Neuronal stem cell (in vitro differentiated cells): ENCODE measurements around the gene ADAMTSL5.

Source experiments
- DNase-seq: peaks from one replicate; pipeline ENCODE4 v3.0.0-alpha.2; 2013; ENCODE audit warnings: low spot score
- H2AFZ ChIP-seq: one replicate; pipeline ENCODE4 v1.6.1; 2013; ENCODE audit warnings: mild to moderate bottlenecking, low read length, inconsistent platforms
- H2AK5ac ChIP-seq: 2 replicates; pipeline ENCODE4 v1.6.1; 2013; ENCODE audit warnings: low read depth, mild to moderate bottlenecking, inconsistent platforms, low read length, moderate library complexity, mixed read lengths
- H2BK120ac ChIP-seq: 2 replicates; pipeline ENCODE4 v1.6.1; 2013; ENCODE audit warnings: low read depth, mild to moderate bottlenecking, inconsistent platforms, low read length, moderate library complexity, mixed read lengths
- H2BK12ac ChIP-seq: one replicate; pipeline ENCODE4 v1.6.1; 2013; ENCODE audit warnings: low read length, inconsistent platforms
- H2BK15ac ChIP-seq: 2 replicates; pipeline ENCODE4 v1.6.1; 2013; ENCODE audit warnings: mild to moderate bottlenecking, low read length, inconsistent platforms, mixed read lengths
- H2BK5ac ChIP-seq: one replicate; pipeline ENCODE4 v1.6.1; 2013; ENCODE audit warnings: inconsistent platforms, mild to moderate bottlenecking, low read length, moderate library complexity
- H3K14ac ChIP-seq: one replicate; pipeline ENCODE4 v1.6.1; 2013; ENCODE audit warnings: low read length, inconsistent platforms
- H3K18ac ChIP-seq: 2 replicates; pipeline ENCODE4 v1.6.1; 2013; ENCODE audit warnings: low read length, inconsistent platforms
- H3K23ac ChIP-seq: 2 replicates; pipeline ENCODE4 v1.6.1; 2013; ENCODE audit warnings: low read depth, mild to moderate bottlenecking, mixed read lengths, low read length, inconsistent platforms; ENCODE audit not compliant: poor library complexity
- H3K27ac ChIP-seq: replicated peaks from 3 replicates; pipeline ENCODE4 v1.5.1; 2013; ENCODE audit warnings: low read length, inconsistent platforms
- H3K27me3 ChIP-seq, 3 experiments: 2 replicates each; pipeline ENCODE4 v1.6.1; 2013; ENCODE audit warnings: low read length in 3 of 3, mild to moderate bottlenecking in 2 of 3, inconsistent platforms in 1 of 3, low read depth in 1 of 3, mixed read lengths in 1 of 3, moderate library complexity in 1 of 3; ENCODE audit not compliant: control insufficient read depth in 3 of 3, insufficient read depth in 3 of 3
- H3K36me3 ChIP-seq, 2 donors: replicated peaks in 1 of 2; 2 replicates each; pipeline ENCODE4 v1.6.1; 2013; ENCODE audit warnings: low read length in 2 of 2; ENCODE audit not compliant: control insufficient read depth in 2 of 2, insufficient read depth in 2 of 2
- H3K4ac ChIP-seq: 2 replicates; pipeline ENCODE4 v1.6.1; 2013; ENCODE audit warnings: inconsistent platforms, mild to moderate bottlenecking, low read length, moderate library complexity
- H3K4me1 ChIP-seq, 2 donors: 1 replicate in 1 of 2; 2 replicates in 1 of 2; pipeline ENCODE4 v1.6.1; 2013; ENCODE audit warnings: low read length in 2 of 2, low read depth in 1 of 2; ENCODE audit not compliant: control insufficient read depth in 2 of 2, insufficient read depth in 1 of 2
- H3K4me2 ChIP-seq: one replicate; pipeline ENCODE4 v1.6.1; 2013; ENCODE audit warnings: mild to moderate bottlenecking, low read length, inconsistent platforms; ENCODE audit not compliant: insufficient read depth, poor library complexity, severe bottlenecking
- H3K4me3 ChIP-seq, 2 donors: 2 replicates each; pipeline ENCODE4 v1.5.1; 2013; ENCODE audit warnings: low read length in 2 of 2, mild to moderate bottlenecking in 2 of 2, inconsistent platforms in 1 of 2, moderate library complexity in 1 of 2
- H3K79me1 ChIP-seq: one replicate; pipeline ENCODE4 v1.6.1; 2013; ENCODE audit warnings: low read depth, mild to moderate bottlenecking, inconsistent platforms, low read length, moderate library complexity
- H3K9ac ChIP-seq: one replicate; pipeline ENCODE4 v1.6.1; 2013; ENCODE audit warnings: mild to moderate bottlenecking, low read depth, low read length, inconsistent platforms; ENCODE audit not compliant: poor library complexity
- H3K9me3 ChIP-seq, 2 donors: replicated peaks in 1 of 2; 2 replicates each; pipeline versions ENCODE3 to v1.6.1; 2013; ENCODE audit warnings: low read length in 2 of 2, mild to moderate bottlenecking in 2 of 2, inconsistent platforms in 1 of 2, low read depth in 1 of 2, mixed read lengths in 1 of 2, moderate library complexity in 1 of 2; ENCODE audit not compliant: control insufficient read depth in 2 of 2, insufficient read depth in 1 of 2
- H4K8ac ChIP-seq: one replicate; pipeline ENCODE4 v1.6.1; 2013; ENCODE audit warnings: low read depth, mild to moderate bottlenecking, inconsistent platforms, low read length, moderate library complexity
- H4K91ac ChIP-seq: one replicate; pipeline ENCODE4 v1.6.1; 2013; ENCODE audit warnings: low read length, low read depth, mild to moderate bottlenecking, inconsistent platforms; ENCODE audit not compliant: poor library complexity
- WGBS, 2 donors: extraction: QIAGEN DNeasy Blood & Tissue Kit; methylation state at CpG; one replicate each; pipeline ENCODE4 v1.1.7; 2013; ENCODE audit warnings: missing lambda C conversion rate in 2 of 2, mixed read lengths in 1 of 2; ENCODE audit not compliant: insufficient read length in 2 of 2, insufficient replicate concordance in 1 of 2; ENCODE audit errors: extremely low coverage in 2 of 2; 5-methylcytosine and 5-hydroxymethylcytosine counted together

Gene ADAMTSL5

GRCh38 chr19:1511318-1512317 is 1.2 kb downstream of the ADAMTSL5 start:
- H3K4ac ChIP-seq = no peak overlapping the region
- peak overlapping the region; percentile 64 for H4K91ac ChIP-seq
- peaks cover 0 to 8% of the 10 kb centered on the region in 2 donors for H3K9me3 ChIP-seq
- no peak for DNase-seq
- peak overlapping the region; percentile 94 for H2BK12ac ChIP-seq
- H2BK15ac ChIP-seq = peak overlapping the region; percentile 75
- H3K36me3 ChIP-seq = no peaks in the 10 kb centered on the region
- H3K4me2 ChIP-seq = no peak overlapping the region
- H3K4me1 ChIP-seq = peaks cover 3 to 12% of the 10 kb centered on the region in 2 donors
- H3K14ac ChIP-seq = peak overlapping the region; percentile 8
- no peak overlapping the region for H2BK5ac ChIP-seq
- H3K18ac ChIP-seq = peak overlapping the region; percentile 70
- H2BK120ac ChIP-seq = peak overlapping the region; percentile 94
- no peak overlapping the region for H2AFZ ChIP-seq
- H3K27ac ChIP-seq = no peak overlapping the region
- no peak overlapping the region for H3K4me3 ChIP-seq
- no CpG with 5 or more reads among the region's 22 CpGs for WGBS, 2 donors
- no peaks in the 10 kb centered on the region for H3K79me1 ChIP-seq
- no peak overlapping the region for H3K9ac ChIP-seq
- peak overlapping the region; percentile 98 for H2AK5ac ChIP-seq
- peak overlapping the region; percentile 16 for H3K23ac ChIP-seq
- peaks cover 2 to 60% (median 26%) of the 10 kb centered on the region in 3 experiments for H3K27me3 ChIP-seq
- H4K8ac ChIP-seq = no peak overlapping the region

- no CpG with 5 or more reads among the region's 9 CpGs for WGBS, 2 donors
- no peak overlapping the region for H2BK5ac ChIP-seq
- H3K4ac ChIP-seq = peak overlapping the region; percentile 84
- peak overlapping the region; percentile 82 for H3K14ac ChIP-seq
- DNase-seq = no peak
- H3K79me1 ChIP-seq = no peaks in the 10 kb centered on the region
- peaks cover 0 to 8% of the 10 kb centered on the region in 2 donors for H3K9me3 ChIP-seq
- H3K27me3 ChIP-seq = peaks cover 2 to 52% (median 26%) of the 10 kb centered on the region in 3 experiments
- H3K36me3 ChIP-seq = no peaks in the 10 kb centered on the region
- peak overlapping the region; percentile 98 for H2AK5ac ChIP-seq
- H3K27ac ChIP-seq = no peak overlapping the region
- H2AFZ ChIP-seq = no peak overlapping the region
- no peak overlapping the region for H3K23ac ChIP-seq
- H3K4me3 ChIP-seq = no peak overlapping the region
- no peak overlapping the region for H4K8ac ChIP-seq
- peaks cover 3 to 12% of the 10 kb centered on the region in 2 donors for H3K4me1 ChIP-seq
- peak overlapping the region; percentile 94 for H2BK15ac ChIP-seq
- peak overlapping the region; percentile 92 for H3K18ac ChIP-seq
- no peak overlapping the region for H4K91ac ChIP-seq
- no peak overlapping the region for H3K4me2 ChIP-seq
- H2BK120ac ChIP-seq = no peak overlapping the region
- peak overlapping the region; percentile 22 for H2BK12ac ChIP-seq
- H3K9ac ChIP-seq = no peak overlapping the region
These were observed 2.0 kb downstream of the ADAMTSL5 start for GRCh38 chr19:1510807-1511206.

- H4K8ac ChIP-seq = no peak overlapping the region
- peak overlapping the region; percentile 84 for H3K4ac ChIP-seq
- no peak overlapping the region for H3K27ac ChIP-seq
- H3K4me1 ChIP-seq = peaks cover 3 to 12% of the 10 kb centered on the region in 2 donors
- H3K9me3 ChIP-seq = peaks cover 0 to 9% of the 10 kb centered on the region in 2 donors
- H3K9ac ChIP-seq = no peak overlapping the region
- no peaks in the 10 kb centered on the region for H3K79me1 ChIP-seq
- no peaks in the 10 kb centered on the region for H3K36me3 ChIP-seq
- H3K4me3 ChIP-seq = no peak overlapping the region
- DNase-seq = no peak
- peak overlapping the region; percentile 92 for H3K18ac ChIP-seq
- peak overlapping the region; percentile 99 for H2AK5ac ChIP-seq
- peak overlapping the region; percentile 82 for H3K14ac ChIP-seq
- no peak overlapping the region for H2BK120ac ChIP-seq
- no peak overlapping the region for H3K4me2 ChIP-seq
- H2AFZ ChIP-seq = no peak overlapping the region
- H3K27me3 ChIP-seq = peaks cover 2 to 49% (median 26%) of the 10 kb centered on the region in 3 experiments
- no CpG with 5 or more reads among the region's 25 CpGs for WGBS, 2 donors
- H2BK12ac ChIP-seq = peak overlapping the region; percentile 22
- H3K23ac ChIP-seq = no peak overlapping the region
- peak overlapping the region; percentile 60 for H2BK5ac ChIP-seq
- H2BK15ac ChIP-seq = peak overlapping the region; percentile 94
- H4K91ac ChIP-seq = no peak overlapping the region
These were observed 2.4 kb downstream of the ADAMTSL5 start for GRCh38 chr19:1510442-1510806.
